NCI-H524 (cell line): ENCODE measurements around the gene NPHS1.
"Not testable (repeated sequence)": the region's sequence is repeated elsewhere in the genome, so short reads cannot be mapped to it uniquely, and the experiment has no call there.

Experiments used
- DNase-seq, 2 experiments: peaks; one replicate each; lab custom pipeline; 2025; lab: John Stamatoyannopoulos, UW

Gene NPHS1

DNA sequence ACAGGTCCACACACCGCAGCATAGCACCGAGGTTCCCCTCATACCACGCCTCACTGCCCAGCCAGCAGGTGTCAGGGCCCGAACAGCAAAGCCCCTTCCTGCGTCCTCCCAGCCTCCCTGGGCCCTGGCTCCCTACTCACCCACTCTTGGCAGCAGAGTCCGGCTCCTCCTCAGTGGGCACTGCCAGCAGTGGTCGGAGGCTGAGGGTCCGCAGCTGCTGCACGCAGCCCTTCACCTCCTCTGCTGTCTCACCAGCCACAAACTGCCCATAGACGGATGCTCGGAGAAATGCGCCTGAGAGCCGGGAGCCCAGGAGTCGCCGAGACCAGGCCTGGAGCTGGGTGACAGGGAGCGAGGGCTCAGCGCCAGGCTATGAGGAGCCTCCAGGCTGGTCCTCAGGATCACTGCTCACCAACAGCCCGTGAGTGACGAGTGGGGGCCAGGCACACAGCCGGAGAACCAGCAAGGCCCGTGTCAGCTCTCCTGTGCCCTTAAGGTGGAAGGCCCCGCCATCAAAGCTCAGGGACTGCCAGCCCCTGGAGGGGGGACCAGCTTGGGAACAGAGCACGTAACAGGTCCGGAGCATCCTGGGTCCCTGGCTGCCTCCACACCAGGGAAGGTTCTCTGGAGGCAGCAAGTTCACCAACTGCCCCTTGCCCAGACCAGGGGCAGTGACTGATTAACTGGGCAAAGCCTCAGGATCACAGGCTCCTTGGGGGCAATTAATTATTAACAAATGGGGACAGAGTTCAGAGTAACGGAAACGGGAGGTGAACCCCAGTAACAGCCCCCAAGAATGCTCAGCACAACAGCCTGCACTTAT, 39.9 kb downstream of the NPHS1 start, which contains the start of gene PRODH2:
Gene PRODH2, minus strand, starts transcription at position 626 of the 823 bp plus-strand sequence. Its CDS starts 40 bp downstream, at position 586.
- DNase-seq, result no peak

DNA sequence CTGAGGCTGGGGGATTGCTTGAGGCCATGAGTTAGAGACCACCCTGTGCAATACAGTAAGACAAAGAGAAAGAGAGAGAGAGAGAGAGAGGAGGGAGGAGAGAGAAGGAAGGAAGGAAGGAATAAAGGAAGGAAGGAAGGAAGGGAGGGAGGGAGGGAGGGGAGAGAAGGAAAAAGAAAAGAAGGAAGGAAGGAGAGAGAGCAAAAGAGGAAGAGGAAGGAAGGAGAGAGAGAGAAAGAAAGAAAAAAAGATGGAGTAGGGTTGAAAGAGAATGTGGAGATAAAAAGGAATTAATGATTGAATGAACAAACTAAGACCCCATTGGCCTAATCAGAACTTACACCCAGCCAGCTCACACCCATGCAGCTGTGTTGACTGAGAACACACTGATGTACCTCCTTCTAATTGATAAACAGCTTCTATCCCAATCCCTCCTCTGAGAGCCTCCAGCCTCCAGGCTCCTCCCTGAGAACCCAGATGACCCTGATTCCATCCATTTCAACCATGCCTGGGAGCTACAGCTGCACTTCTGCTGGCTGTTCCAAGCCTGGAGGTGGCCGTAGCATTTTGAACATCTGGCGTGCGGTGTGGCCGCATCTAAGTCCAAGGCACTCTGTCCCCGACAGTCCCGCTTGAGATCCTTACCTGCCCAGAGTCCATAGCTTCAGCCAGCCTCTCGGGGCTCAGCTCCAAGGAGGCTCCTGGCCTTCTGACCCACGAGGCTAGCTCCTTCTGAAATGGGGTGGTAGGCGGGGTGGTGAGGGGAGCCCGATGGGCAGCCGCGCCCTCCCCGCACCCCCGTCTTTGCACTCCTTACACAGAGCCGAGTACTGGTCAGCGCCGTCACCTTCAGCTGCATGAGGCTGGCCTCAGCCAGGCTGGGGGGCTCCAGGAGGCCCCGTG, 40.7 kb downstream of the NPHS1 start:
- DNase-seq, result no peak

DNA sequence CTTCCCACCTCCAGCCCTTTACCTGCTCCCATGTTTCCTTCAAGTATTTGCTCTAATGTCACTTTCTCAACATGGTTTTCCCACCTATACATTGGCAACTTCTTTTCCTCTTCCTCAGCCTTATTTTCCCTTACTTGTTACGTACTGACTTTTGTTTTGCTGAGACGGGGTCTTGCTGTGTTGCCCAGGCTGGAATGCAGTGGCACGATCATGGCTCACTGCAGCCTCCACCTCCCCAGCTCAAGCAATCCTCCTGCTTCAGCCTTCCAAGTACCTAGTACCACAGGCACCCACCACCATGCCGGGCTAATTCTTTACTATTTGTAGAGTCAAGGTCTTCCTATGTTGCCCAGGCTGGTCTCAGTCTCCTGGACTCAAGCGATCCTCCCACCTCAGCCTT, 44.7 kb downstream of the NPHS1 start:
- DNase-seq, result no peak

DNA sequence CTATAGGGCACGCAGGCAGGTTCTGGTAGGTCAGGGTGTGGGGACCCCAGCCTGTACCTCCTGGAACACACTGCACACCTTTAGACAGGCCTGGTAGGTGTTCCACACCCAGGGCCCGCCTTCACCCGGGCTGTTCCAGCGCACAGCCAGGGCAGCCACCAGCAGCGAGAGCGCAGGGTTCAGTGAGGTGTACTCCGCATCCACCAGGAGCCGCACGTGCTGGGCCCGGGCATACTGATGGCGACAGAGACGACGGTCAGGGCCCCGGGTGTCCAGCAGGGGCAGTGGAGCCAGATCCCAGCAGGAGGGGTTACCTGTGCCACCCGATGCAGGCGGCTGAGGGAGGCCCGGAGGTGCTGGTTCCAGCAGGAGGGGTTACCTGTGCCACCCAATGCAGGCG, 45.7 kb downstream of the NPHS1 start:
- DNase-seq, result no peak

DNA sequence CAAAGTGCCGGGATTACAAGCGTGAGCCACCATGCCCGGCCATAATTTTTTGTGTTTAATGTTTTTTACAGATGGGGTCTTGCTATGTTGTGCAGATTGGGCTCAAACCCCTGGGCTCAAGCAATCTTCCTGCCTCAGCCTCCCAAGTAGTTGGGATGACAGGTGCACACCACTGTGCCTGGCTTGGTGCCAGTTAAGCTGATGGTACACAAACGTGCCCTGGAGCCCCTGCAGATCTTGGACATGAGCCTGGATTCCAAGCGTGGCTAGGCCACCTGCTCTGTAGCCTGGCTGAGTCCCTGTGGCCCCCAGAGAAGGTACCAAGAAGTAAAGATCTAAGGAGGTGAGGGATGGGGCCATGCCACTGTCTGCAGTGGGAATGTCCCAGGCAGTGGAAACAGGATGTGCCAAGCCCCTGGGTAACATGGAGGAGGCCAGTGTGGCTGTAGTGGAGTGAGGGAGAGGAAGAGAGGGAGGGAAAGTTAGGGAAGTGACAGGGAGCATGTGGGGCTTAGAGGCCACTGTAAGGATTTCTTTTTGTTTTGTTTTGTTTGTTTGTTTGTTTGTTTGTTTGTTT, 46.7 kb downstream of the NPHS1 start:
- peak; percentile 10 to 50 for DNase-seq

DNA sequence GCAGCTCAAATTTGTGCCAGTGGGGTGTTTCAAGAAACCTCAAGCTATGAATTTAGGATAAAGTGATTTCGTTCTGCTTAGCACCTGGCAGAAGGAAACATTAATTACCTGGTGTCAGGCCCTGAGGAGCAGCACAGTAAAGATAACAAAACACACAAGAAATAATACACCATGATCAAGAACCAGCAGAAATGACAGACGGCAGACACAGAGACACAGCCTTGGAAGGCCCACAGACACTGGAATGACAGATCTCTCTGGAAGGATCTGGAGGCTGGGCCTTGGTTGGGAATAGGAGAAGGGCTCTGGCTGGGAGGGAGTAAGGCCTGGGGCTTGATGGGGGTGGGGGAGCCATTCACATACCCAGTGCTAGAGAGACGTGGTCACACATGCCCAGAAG, 50.5 kb downstream of the NPHS1 start:
- no peak for DNase-seq

DNA sequence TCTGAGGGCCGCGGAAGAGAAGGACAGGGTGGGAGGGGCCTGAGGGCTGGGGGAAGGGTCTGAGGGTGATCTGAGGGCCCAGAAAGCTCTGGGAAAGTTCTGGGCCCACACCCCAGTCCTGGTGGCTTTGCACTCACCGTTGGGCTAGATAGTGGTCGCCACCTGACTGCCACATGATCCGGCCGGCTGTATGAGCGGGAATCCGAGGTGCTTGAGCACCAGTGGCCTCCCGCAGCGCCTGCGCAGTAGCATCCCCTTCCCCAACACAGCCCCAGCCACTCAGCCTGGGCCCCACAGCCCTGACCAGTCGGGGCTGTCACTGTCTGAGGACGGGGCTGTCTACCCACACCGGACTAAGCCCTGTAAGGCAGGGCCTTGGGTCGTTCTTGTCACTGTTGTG, 54.6 kb downstream of the NPHS1 start:
- no peak for DNase-seq

DNA sequence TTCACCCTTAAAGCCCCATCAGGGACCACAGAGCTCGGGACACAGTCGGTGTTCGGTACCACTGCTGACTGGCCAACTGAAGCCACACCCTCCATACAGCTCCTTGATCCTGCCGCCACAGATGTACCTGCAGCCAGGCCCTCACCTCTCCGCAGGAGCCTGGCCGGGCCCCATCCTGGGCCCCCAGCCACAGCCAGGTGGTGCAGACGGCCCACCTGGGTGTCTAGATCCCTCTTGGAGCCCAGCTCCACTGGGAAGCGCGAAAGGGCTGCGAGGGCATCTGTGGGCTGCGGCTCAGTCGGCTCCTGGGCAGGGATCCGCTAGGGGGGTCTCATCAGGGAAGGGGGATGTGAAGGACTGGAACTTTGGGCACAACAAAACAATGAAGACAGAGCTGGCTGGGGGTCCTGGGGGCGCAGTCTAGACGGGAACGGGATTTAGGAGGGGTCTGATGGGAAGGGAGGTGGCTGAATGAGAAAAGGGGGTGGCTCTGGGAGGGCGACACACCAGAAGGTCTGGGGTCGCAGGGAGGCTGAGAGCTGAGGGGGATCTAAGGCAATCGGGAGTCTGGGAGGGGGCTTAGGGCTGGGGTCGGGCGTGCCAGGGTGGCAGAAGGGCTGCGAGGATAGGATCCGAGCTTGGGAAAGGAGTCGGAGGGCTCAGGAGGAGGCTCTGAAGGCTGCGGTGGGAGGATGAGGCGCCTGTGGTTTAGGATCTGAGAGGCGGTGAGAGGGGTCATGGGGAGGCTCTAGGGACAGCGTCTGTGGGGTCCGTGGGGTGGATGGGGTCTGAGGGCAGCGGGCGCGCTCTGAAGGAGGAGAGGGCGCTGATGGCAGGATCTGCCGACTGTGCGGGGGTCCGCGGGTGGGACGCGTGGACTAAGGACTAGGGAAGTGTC, 55.4 kb downstream of the NPHS1 start:
- DNase-seq, result no peak

DNA sequence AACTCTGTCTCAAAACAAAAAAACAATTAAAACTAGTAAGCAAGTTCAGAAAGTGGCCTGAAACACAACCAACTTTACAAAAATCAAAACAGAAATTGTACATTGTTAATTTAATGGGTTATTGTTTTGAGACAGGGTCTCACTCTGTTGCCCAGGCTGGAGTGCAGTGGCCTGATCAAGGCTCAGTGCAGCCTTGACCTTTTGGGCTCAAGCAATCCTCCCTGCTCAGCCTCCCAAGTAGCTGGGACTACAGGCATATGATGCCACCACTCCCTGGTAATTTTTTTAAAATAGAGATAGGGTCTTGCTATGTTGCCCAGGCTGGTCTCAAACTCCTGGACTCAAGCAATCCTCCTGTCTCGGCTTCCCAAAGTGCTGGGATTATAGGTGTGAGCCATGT, 56.7 kb downstream of the NPHS1 start:
- DNase-seq, result not testable (repeated sequence)

DNA sequence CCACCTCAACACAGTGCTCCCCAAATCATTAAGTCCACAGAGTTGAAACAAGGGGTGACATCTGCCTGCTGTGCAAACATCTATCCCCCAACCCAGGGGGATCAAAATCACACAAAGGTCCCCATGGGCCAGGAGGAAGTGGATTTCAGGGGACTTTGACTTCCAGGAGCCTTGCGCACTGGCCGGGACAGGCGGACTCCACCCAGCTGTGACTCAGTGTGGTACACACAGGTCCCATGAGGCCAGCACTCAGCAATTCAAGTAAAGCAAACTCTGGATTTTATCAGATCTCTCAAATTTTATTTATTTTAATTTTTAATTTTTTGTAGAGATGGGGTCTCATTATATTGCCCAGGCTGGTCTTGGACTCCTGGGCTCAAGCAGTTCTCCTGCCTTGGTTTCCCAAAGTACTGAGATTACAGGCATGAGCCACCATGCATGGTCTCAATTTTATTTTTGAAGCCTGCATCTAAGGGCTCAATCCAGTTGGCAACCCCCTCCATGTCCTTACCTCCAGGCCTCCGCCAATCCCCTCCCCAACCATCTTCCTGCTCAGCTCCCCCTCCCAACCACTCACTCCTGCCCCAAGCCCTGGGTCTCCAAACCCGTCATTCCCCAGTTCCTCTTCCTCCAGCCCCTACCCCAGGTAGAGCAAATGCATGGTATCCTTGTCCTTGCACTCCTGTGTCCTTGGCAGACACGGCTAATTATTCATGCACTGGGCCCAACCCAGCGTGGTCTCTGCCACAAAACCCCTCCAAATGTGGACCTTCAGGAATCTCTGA, 58.7 kb downstream of the NPHS1 start:
- no peak for DNase-seq

DNA sequence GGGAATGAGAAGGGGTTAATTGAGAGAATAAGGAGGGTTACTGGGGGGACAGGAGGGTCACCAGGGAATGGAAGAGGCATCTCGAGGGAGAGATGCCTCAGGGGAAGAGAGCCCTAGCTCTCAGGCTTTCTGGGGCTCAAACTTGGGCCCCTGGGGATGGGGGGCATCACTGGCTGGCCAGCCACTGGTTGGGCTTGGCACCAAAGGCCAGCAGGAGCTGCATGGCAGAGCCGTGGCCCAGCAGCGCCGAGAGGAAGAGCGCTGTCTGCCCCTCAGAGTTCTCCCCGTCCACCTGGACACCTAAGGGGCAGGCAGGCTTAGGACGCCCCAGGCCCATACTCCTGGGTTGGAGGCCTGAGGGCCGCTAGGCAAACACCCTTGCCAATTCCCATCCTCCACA, 59.4 kb downstream of the NPHS1 start:
- no peak for DNase-seq

DNA sequence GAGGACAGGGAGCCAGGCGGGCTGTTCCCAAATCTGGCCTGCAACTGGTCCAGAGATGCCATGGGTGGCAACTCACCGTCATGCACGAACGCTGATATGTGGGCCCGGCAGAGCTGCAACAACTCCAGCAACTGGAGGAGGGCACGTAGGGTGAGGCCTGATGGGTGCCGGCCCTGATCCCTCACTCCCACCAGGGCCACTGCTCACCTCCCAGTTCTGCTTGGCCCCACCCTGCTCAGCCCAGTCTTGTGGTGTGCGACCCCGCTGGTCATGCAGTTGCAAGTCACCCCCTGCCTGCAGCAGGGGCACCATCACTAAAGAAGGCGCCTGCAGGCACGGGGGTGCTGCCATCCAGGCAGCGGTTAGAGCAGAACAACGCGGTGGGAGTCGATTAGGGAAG, 60.0 kb downstream of the NPHS1 start:
- DNase-seq, result no peak

DNA sequence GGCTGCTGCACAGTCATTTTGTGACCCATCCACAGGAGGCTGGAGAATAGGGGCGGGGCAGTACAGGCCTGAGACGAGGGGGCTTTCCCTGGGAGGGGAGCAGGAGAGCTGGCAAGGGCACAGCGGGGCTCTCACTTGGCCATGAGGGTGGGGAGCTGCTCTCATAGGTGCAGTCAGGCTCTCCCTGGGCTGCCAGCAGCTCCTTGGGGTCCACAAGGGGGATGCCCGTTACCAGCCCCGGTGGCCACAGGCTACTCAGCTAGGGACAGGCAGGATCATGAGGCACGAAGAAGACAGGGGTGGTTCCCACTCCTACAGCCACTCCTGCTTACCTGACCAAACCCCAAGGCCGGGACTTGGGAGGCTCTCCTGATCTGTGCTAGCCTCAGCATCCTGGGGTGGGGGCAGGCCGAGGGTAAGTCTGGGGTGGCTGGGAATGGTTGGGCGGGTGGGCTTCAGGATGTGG, 60.5 kb downstream of the NPHS1 start:
- DNase-seq, result no peak

DNA sequence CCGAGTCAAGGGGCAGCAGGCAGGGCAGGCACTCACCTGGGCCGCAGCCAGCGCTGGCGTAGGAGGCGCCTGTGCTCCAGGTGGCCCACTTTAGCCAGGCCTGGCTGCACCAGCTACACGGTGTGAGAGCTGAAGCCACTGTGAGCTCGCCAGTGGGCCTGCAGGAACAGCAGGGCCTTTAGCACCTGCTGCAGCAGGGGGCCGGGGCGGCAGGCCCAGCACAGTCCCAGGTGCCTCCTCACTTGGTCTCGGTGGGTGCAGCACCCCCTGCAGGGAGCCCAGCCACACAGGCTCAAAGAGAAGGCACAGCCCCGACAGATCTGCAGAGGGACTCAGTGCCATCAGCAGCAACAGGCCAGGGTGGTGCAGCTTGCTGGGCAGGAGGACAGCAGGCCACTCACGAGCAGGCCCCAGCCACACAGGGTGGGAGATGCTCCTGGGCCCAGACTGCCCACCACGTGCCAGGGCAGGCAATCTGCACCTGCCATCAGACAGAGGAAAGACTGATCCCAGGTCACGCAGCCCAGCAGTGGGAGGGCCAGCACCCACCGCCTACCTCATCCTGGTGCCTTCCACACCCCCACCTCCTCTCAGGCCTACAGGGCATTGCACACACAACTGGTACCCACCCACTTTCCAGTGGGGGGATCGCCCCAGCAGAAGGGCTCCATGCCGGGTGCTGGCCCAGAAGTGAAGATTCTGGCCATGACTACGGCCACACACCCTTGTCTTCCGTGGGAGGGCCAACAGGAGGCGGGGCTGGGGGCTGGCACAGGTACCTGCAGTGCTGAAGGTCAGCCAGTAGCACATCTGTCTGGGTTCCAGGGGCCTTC, 61.1 kb downstream of the NPHS1 start:
- DNase-seq, result peak in 1 of 2 experiments; percentile 27

DNA sequence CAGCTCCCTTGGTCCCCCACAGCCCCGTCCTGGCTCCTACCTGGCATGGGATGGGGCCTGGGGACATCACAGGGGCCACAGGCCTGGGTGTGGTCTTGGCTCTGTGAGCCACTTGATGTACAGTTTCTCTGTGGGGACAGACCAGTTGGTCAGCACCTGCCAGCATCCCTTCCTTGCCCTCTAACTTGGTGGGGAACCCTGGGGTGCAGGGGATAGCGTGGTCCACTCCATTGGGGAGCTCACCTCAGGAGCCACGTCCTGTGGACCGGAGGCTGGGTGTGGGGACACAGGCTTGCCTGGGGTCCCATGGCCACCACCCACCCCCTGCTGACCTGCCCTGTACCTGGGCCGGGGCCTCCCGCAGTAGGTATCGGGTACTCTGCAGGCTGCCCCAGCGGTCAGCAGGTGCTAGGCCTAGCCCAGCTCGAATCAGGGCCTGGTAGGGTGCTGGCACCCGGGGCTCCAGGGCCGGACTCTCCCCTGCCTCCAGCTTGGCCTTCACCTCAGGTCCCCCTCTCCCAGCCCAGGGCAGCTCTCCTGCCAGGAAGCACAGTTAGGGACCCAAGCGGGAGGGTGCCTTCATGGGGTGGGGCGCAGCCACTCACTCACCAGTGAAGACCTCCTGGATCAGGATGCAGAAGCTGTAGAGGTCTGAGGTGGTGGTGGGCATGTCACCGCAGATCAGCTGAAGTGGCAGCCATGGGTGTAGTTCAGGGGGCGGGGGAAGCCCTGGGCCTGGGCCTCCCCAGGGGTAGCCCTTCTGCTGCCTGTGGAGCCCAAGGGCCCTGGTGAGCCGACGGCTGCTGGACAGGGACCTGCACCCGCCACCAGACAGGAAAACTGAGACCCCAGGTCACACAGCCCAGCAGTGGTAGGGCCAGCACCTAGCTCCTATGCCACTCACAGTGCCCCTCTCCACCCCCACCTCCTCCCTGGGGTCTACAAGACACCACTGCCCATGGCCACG, 62.0 kb downstream of the NPHS1 start:
- DNase-seq, result no peak

DNA sequence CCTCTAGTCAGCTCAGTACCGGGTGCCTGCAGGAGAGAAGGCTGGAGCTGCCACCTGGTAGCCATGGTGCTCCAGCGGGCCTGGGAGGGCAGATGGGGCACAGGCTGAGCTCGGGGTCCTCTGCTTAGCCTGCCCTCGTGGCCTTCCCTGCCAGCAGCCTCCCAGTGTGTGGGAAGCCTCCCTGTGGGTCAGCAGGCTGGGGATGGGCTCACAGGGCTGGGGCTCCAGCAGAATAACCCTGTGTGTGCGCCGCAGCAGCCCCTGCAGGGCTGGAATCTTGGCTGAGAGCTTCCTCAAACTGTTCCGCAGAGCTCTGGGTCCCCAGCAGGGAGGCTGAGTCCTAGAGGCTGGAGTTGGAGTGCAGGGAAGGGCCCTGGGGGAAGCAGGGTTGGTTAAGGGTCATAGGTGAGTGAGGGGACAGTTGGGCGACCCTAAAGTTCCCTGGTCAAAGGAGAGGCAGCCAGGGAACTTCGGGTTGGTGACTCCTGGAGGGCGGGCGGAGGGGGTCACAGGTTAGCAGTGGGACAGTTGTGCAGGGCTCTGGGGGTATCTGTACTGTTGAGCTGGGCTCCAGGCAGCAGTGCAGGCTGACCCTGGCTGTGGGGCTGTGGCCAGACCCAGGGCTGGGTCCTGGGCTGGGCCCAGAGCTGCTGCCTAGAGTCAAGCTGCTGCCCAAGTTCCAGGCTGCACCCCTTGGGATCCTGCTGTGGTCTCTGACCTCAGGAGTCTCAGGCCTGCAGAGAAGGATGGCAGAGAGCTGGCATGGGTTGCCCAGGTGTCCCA, 62.9 kb downstream of the NPHS1 start:
- DNase-seq, result no peak

DNA sequence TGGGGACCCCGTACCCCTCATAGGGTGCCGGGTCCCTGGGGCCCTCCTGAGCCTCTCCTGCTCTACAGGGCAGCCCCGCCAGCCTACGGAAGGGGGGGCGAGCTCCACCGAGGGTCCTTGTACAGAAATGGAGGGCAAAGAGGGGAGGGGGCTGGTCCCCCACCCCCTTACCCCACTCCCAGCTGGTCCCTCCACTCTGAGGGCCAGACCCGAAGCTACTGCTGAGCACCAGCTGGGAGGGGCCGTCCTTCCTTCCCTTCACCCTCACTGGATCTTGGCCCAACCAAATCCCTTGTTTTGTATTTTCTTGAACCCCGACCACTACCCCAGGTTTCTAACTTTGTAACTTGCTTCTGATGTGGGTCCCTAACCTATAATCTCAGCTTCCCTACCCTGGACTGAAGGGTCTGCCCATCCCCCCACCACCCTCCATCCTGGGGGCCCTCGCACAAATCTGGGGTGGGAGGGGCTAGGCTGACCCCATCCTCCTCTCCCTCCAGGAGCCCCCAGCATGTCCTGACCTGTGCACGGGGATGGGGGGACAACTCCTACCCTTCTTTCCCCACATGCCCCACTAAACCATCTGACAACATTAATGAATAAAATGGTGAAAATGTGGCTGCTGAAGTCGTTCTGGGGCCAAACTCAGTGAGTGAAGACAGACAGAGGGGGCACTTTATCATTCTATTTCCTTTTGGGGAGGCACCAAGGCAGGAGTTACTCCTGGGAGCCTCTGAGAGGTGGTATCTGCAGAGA, 63.9 kb downstream of the NPHS1 start:
- DNase-seq, result no peak
